GM18507 (cell line): ENCODE data around the gene MALRD1.

Source experiments
- DNase-seq: peaks from one replicate; pipeline ENCODE4 v3.0.0; 2011; ENCODE audit warnings: low read depth; ENCODE audit not compliant: insufficient read length; ENCODE audit errors: extremely low spot score
- FAIRE-seq: peaks from 2 replicates; lab custom pipeline; 2011; peaks lifted over from hg19 to GRCh38; lab: Jason Lieb, UNC

Gene MALRD1

DNA sequence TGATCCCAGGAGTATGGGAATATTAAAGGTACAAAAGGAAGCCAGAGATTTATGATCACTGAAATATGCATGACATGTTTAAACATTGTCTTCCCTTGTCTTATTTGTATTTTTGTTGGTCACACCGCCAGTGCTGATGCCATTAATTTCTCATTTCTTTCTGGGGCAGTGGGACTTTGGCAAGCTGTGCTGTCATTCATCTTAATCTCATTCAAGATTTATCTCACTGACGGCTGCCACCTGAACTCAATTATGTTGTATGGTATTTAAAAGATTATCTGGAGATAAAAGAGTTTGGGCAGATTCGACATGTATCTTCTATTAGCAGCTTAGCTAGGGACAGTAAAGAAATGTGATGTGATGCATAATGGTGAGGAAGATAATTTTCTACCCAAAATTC lies 482.7 kb downstream of the MALRD1 start:
- no peak for FAIRE-seq
- DNase-seq = no peak

DNA sequence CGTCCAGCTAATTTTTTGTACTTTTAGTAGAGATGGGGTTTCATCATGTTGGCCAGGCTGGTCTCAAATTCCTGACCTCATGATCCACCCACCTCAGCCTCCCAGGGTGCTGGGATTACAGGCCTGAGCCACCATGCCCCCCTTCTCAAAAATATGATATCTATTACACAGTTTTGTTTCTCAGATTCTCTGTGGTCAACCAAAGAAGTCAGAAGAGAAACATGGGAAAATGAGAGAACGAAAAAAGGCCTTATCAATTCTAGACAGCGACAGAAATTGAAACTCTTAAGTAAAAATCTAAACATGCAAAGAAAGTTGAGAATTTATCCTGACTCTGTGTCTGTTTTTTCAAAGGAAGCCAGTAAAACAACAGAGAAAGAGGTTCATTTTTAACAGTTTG lies 483.8 kb downstream of the MALRD1 start:
- no peak for FAIRE-seq
- no peak for DNase-seq

- FAIRE-seq (no peak), DNase-seq (no peak)
Measured at GRCh38 chr10:19541299-19541698, 492.7 kb downstream of the MALRD1 start.

- no peak for DNase-seq
- FAIRE-seq = no peak
Measured at GRCh38 chr10:19546224-19546623, 497.6 kb downstream of the MALRD1 start.

- DNase-seq (no peak), FAIRE-seq (no peak)
Measured at GRCh38 chr10:19549503-19549902, 500.9 kb downstream of the MALRD1 start.

DNA sequence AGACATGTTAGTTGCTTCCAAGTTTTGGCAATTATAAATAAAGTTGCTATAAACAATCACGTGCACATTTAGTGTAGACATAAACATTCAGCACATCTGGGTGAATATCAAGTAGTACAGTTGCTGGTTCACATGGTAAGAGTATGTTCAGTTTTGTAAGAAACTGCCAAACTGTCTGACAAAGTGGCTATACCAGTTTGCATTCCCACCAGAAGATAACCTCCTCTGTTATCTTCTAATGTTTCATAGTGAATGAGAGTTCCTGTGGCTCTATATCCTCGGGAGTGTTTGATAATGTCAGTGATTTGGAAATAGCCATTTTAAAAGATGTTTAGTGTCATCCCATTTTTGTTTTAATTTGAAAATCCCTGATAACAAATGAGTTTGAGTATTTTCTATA lies 508.1 kb downstream of the MALRD1 start:
- no peak for DNase-seq
- no peak for FAIRE-seq

- FAIRE-seq (no peak), DNase-seq (no peak)
Measured at GRCh38 chr10:19561181-19561580, 512.6 kb downstream of the MALRD1 start.

DNA sequence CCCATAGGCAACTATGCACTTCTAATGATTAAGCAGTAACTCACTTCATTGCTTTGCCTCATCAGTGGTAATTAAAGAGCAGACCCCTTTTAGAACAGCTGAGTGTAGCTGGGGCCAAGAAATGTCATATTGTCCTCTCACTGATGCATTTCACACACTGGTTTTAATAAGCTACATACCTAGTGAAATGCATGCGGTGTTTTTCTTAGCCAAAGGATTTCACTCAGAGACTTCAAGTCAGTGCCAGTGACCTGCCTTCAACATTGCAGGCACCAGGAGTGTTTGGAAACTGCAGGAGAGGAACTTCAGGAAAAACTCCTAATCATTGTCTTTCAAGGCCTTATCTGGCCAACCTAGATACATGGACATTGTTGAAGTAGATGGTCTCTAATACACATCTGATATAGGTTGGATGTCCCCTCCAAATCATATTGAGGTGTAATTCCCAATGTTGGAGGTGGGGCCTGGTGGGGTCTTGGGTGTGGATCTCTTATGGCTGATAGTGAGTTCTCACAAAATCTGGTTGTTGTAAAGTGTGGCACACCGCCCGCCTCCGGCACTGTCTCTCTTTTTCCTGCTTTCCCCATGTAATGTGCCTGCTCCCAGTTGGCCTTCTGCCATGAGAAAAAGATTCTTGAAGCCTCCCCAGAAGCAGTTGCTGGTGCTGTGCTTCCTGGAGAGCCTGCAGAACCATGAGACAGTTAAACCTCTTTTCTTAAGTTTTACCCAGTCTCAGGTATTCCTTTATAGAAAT lies 515.0 kb downstream of the MALRD1 start:
- DNase-seq = no peak
- no peak for FAIRE-seq

GRCh38 chr10:19570120-19570519 lies 521.5 kb downstream of the MALRD1 start:
- FAIRE-seq (no peak), DNase-seq (no peak)

- FAIRE-seq = no peak
- no peak for DNase-seq
Measured at GRCh38 chr10:19570991-19571390, 522.4 kb downstream of the MALRD1 start.

GRCh38 chr10:19572056-19572455 lies 523.5 kb downstream of the MALRD1 start:
- no peak for DNase-seq
- no peak for FAIRE-seq

- FAIRE-seq = no peak
- no peak for DNase-seq
Measured at GRCh38 chr10:19576576-19576975, 528.0 kb downstream of the MALRD1 start.

GRCh38 chr10:19577381-19577780 lies 528.8 kb downstream of the MALRD1 start:
- DNase-seq (no peak), FAIRE-seq (no peak)

- FAIRE-seq = no peak
Measured at GRCh38 chr10:19577807-19578206, 529.2 kb downstream of the MALRD1 start.

DNA sequence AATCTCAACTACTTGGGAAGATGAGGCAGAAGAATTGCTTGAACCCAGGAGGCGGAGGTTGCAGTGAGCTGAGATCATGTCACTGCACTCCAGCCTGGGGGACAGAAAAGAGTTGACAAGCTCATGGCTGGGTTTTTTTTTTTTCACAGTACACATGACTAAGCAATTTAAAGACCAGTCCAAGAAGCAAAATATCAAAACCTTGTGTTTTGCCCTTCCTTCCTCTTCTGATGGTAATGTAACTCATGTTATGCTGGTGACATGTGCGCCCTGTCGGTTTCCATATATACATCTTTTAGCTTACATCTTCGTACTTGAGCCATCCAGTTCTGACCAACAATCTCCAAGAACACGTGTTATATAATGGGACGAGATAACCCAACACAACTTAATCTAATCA lies 530.0 kb downstream of the MALRD1 start:
- no peak for FAIRE-seq
- DNase-seq = no peak

More at GRCh38 chr10:19577807-19578206, 529.2 kb downstream of the MALRD1 start:
- DNase-seq = no peak

- no peak for DNase-seq
- FAIRE-seq = no peak
Measured at GRCh38 chr10:19579761-19580545, 531.4 kb downstream of the MALRD1 start.

- FAIRE-seq (no peak), DNase-seq (no peak)
Measured at GRCh38 chr10:19580691-19581090, 532.1 kb downstream of the MALRD1 start.

DNA sequence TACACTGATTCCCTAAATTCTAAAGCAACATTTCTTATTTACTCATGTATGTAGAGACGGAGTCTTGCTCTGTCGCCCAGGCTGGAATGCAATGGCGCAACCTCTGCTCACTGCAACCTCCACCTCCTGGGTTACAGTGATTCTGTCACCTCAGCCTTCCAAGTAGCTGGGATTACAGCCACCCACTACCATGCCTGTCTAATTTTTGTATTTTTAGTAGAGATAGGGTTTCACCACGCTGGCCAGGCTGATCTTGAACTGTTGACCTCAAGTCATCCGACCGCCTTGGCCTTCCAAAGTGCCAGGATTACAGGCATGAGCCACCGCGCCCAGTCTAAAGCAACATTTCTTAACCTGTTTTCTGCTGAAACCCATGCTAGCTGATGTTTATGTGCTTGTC lies 540.0 kb downstream of the MALRD1 start:
- FAIRE-seq = no peak
- no peak for DNase-seq

DNA sequence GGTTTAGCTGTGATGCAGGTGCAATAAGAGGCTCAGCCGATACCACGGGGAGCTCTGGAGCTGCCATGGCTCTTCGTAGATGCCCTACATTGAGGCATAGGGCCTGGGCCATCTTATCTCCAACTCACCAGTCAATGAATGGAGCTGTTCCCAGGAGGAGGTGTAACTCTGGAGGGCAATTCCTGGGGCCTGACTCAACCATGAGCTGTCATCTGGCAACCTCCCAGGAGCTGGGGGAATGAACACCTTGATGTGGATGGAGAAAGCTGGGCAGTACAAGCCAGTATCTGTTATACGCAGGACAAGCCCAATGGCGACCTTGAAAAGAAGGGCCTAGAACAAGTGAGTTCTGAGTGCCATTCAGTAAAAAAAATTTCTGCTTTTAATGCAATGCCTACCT lies 543.7 kb downstream of the MALRD1 start:
- FAIRE-seq (no peak), DNase-seq (no peak)

GRCh38 chr10:19595212-19595845 lies 546.7 kb downstream of the MALRD1 start:
- DNase-seq = no peak
- no peak for FAIRE-seq

- no peak for FAIRE-seq
- no peak for DNase-seq
Measured at GRCh38 chr10:19605806-19606205, 557.2 kb downstream of the MALRD1 start.
